ENCODE measurements around the gene ABHD2.
A peak's percentile ranks its signal among the peaks of the same experiment; 100 is the strongest.
"Not testable (repeated sequence)": the region's sequence is repeated elsewhere in the genome, so short reads cannot be mapped to it uniquely, and the experiment has no call there.

ABHD2 gene

GRCh38 chr15:89122505-89123180, 34.4 kb downstream of the ABHD2 start:
- DNase-seq: no peak

- no peak for DNase-seq
Observed at GRCh38 chr15:89123181-89123525, 34.9 kb downstream of the ABHD2 start.

- DNase-seq: no peak
Observed at GRCh38 chr15:89125088-89125826, 37.0 kb downstream of the ABHD2 start.

GRCh38 chr15:89126009-89126408, 37.8 kb downstream of the ABHD2 start:
- no peak for DNase-seq

- no peak for DNase-seq
Observed at GRCh38 chr15:89127054-89127702, 38.9 kb downstream of the ABHD2 start.

GRCh38 chr15:89128320-89129122, 40.3 kb downstream of the ABHD2 start:
- DNase-seq: no peak

- DNase-seq: peak in 1 of 2 donors; percentile 30
Observed at GRCh38 chr15:89129123-89129815, 41.0 kb downstream of the ABHD2 start.

- no peak for DNase-seq
Observed at GRCh38 chr15:89129816-89130134, 41.5 kb downstream of the ABHD2 start.

GRCh38 chr15:89130201-89130600, 41.9 kb downstream of the ABHD2 start:
- no peak for DNase-seq

- no peak for DNase-seq
Observed at GRCh38 chr15:89131731-89132130, 43.5 kb downstream of the ABHD2 start.

- DNase-seq: peak; percentile 20 to 23
Observed at GRCh38 chr15:89132611-89133507, 44.6 kb downstream of the ABHD2 start.

GRCh38 chr15:89135387-89136077, 47.3 kb downstream of the ABHD2 start:
- DNase-seq: not testable (repeated sequence)

- DNase-seq: no peak
Observed at GRCh38 chr15:89136078-89136806, 48.0 kb downstream of the ABHD2 start.

GRCh38 chr15:89136818-89137772, 48.8 kb downstream of the ABHD2 start:
- no peak for DNase-seq

GRCh38 chr15:89137926-89138325, 49.7 kb downstream of the ABHD2 start:
- DNase-seq: no peak

GRCh38 chr15:89138999-89139612, 50.9 kb downstream of the ABHD2 start:
- DNase-seq: no peak

GRCh38 chr15:89139613-89140499, 51.6 kb downstream of the ABHD2 start:
- DNase-seq: peak; percentile 31 to 65
